Esophagus squamous epithelium (tissue), 5 donors: ENCODE data around the gene FANCL. TPM values are rescaled to one million over a fixed set of nuclear protein-coding genes. Genes with fewer than 3 reads are reported as not detected.

Experiments
- DNase-seq: peaks from one replicate; lab custom pipeline; 2025; lab: John Stamatoyannopoulos, UW
- H3K27ac ChIP-seq, 4 donors: fragments of 200-600 bp; sonication (generic); one replicate each; pipeline ENCODE4 v1.5.1; 2016 to 2019; ENCODE audit warnings: mild to moderate bottlenecking in 1 of 4
- H3K27me3 ChIP-seq, 4 donors: fragments of 200-600 bp; sonication (generic); 1 replicate in 3 of 4; 2 replicates in 1 of 4; pipeline versions ENCODE4 v1.5.1 to v1.6.0; 2017 to 2021; ENCODE audit warnings: antibody characterized with exemption in 1 of 4
- H3K36me3 ChIP-seq, 3 donors: fragments of 200-600 bp; sonication (generic); one replicate each; pipeline ENCODE4 v1.5.1; 2016 to 2019
- H3K4me1 ChIP-seq, 3 donors: fragments of 200-600 bp; sonication (generic); one replicate each; pipeline ENCODE4 v1.5.1; 2017 to 2019
- H3K4me3 ChIP-seq, 4 donors: fragments of 200-600 bp; sonication (generic); 1 replicate in 3 of 4; 2 replicates in 1 of 4; pipeline ENCODE4 v1.5.1; 2016 to 2019; ENCODE audit warnings: mild to moderate bottlenecking in 2 of 4, moderate library complexity in 1 of 4
- H3K9me3 ChIP-seq, 3 donors: fragments of 200-600 bp; sonication (generic); one replicate each; pipeline ENCODE4 v1.5.1; 2016 to 2019
- CTCF ChIP-seq, 6 experiments: fragments of 450-650 bp in 4 of 6; fragments of 200-600 bp in 2 of 6; sonication (generic) in 2 of 6; IDR thresholded peaks; one replicate each; pipeline ENCODE4 v1.5.1; 2016 to 2019; ENCODE audit warnings: antibody characterized with exemption in 6 of 6, mild to moderate bottlenecking in 4 of 6, moderate library complexity in 4 of 6
- POLR2A ChIP-seq, 4 donors: fragments of 450-650 bp; IDR thresholded peaks; one replicate each; pipeline ENCODE4 v1.6.1; 2017; ENCODE audit warnings: antibody characterized with exemption in 4 of 4, mild to moderate bottlenecking in 4 of 4, moderate library complexity in 3 of 4
- WGBS, 2 donors: methylation state at CpG; one replicate each; pipeline ENCODE4 v1.1.5; 2018; 5-methylcytosine and 5-hydroxymethylcytosine counted together
- intact Hi-C: fragments of 100-400 bp; cut with DNase I; formaldehyde crosslinking; loops from one replicate; pipeline ENCODE4 v1.15.0; 2022
- total RNA-seq, 4 donors: library from RNA; depleted of rRNA; stranded (reverse); fragments of >200 nt; gene quantifications; one replicate each; pipeline ENCODE4 v1.1.0, GENCODE V29; 2016
- donor health status: DM: yes; HTN: yes; CAD: no.

The FANCL gene
- total RNA-seq, 4 donors from 2014 or later: 10.5 to 18.7 (median 14.2) TPM

- no peak overlapping the region for H3K4me3 ChIP-seq
- no peak for DNase-seq
- WGBS, 2 donors: 84 to 100% methylated on average over 1 of the region's 1 CpG
- TF ChIP-seq POLR2A (IDR thresholded peaks at IDR 0.05) (no peak), CTCF (IDR thresholded peaks at IDR 0.05) (no peak)
- peaks cover 0 to 25% (median 0%) of the 10 kb centered on the region in 3 donors for H3K36me3 ChIP-seq
- intact Hi-C loops: no loop called here
- H3K4me1 ChIP-seq: no peaks in the 10 kb centered on the region
- H3K27me3 ChIP-seq: no peaks in the 10 kb centered on the region
- peaks cover 0 to 4% (median 0%) of the 10 kb centered on the region in 3 donors for H3K9me3 ChIP-seq
- no peak overlapping the region for H3K27ac ChIP-seq
These were observed 34.3 kb downstream of the FANCL start for GRCh38 chr2:58206785-58207184.

GRCh38 chr2:58204195-58204959 lies 36.7 kb downstream of the FANCL start:
- peaks cover 0 to 18% (median 0%) of the 10 kb centered on the region in 3 donors for H3K36me3 ChIP-seq
- H3K27me3 ChIP-seq: no peaks in the 10 kb centered on the region
- intact Hi-C loops: no loop called here
- no peak overlapping the region for H3K4me3 ChIP-seq
- H3K9me3 ChIP-seq: no peaks in the 10 kb centered on the region
- no peak for DNase-seq
- no peak for TF ChIP-seq CTCF (IDR thresholded peaks at IDR 0.05)
- TF ChIP-seq POLR2A (IDR thresholded peaks at IDR 0.05): no peak
- WGBS, 2 donors: 85 to 87% methylated on average over 6 of the region's 6 CpGs
- no peak overlapping the region for H3K27ac ChIP-seq
- H3K4me1 ChIP-seq: no peaks in the 10 kb centered on the region

GRCh38 chr2:58203018-58203417 lies 38.1 kb downstream of the FANCL start:
- DNase-seq: no peak
- H3K9me3 ChIP-seq: no peaks in the 10 kb centered on the region
- no peak overlapping the region for H3K4me3 ChIP-seq
- no peak overlapping the region for H3K27ac ChIP-seq
- peaks cover 0 to 28% (median 0%) of the 10 kb centered on the region in 3 donors for H3K36me3 ChIP-seq
- intact Hi-C loops: no loop called here
- TF ChIP-seq POLR2A (IDR thresholded peaks at IDR 0.05) (no peak), CTCF (IDR thresholded peaks at IDR 0.05) (no peak)
- no peaks in the 10 kb centered on the region for H3K4me1 ChIP-seq
- no peaks in the 10 kb centered on the region for H3K27me3 ChIP-seq

GRCh38 chr2:58202404-58202803 lies 38.7 kb downstream of the FANCL start:
- peaks cover 0 to 32% (median 0%) of the 10 kb centered on the region in 3 donors for H3K36me3 ChIP-seq
- no peaks in the 10 kb centered on the region for H3K4me1 ChIP-seq
- H3K27ac ChIP-seq: no peak overlapping the region
- no peak overlapping the region for H3K4me3 ChIP-seq
- H3K27me3 ChIP-seq: no peaks in the 10 kb centered on the region
- no peak for DNase-seq
- intact Hi-C loops: no loop called here
- WGBS, 2 donors: 78 to 91% methylated on average over 1 of the region's 1 CpG
- TF ChIP-seq POLR2A (IDR thresholded peaks at IDR 0.05): no peak
- no peaks in the 10 kb centered on the region for H3K9me3 ChIP-seq

GRCh38 chr2:58197894-58198293 lies 43.2 kb downstream of the FANCL start:
- no peak for DNase-seq
- H3K27me3 ChIP-seq: no peaks in the 10 kb centered on the region
- H3K4me3 ChIP-seq: no peak overlapping the region
- H3K36me3 ChIP-seq: peaks cover 0 to 30% (median 0%) of the 10 kb centered on the region in 3 donors
- 94 to 98% methylated on average over 2 of the region's 2 CpGs for WGBS, 2 donors
- no peaks in the 10 kb centered on the region for H3K4me1 ChIP-seq
- TF ChIP-seq CTCF (IDR thresholded peaks at IDR 0.05): no peak
- TF ChIP-seq POLR2A (IDR thresholded peaks at IDR 0.05): no peak
- intact Hi-C loops: no loop called here
- no peak overlapping the region for H3K27ac ChIP-seq
- H3K9me3 ChIP-seq: no peaks in the 10 kb centered on the region
